Stimulated activated CD8-positive, alpha-beta memory T cell treated with anti-CD3 and anti-CD28 coated beads, Interleukin-4, amount 100 ng/mL, for 4 hours (primary cell): Measurements from ENCODE around the gene DUS4L.

ENCODE experiments used
- DNase-seq, 2 donors: peaks; one replicate each; pipeline ENCODE4 v3.0.0-alpha.2; 2020; ENCODE audit warnings: low read depth in 2 of 2, low spot score in 1 of 2

The DUS4L gene

GRCh38 chr7:107613439-107613838 lies 49.7 kb downstream of the DUS4L start:
- no peak for DNase-seq

GRCh38 chr7:107613948-107614347 lies 50.2 kb downstream of the DUS4L start:
- DNase-seq = no peak

GRCh38 chr7:107614425-107614824 lies 50.7 kb downstream of the DUS4L start:
- DNase-seq = no peak

GRCh38 chr7:107615910-107616680 lies 52.3 kb downstream of the DUS4L start:
- no peak for DNase-seq

- no peak for DNase-seq
These were observed 58.7 kb downstream of the DUS4L start for GRCh38 chr7:107622429-107622828.

- DNase-seq = no peak
These were observed 59.1 kb downstream of the DUS4L start for GRCh38 chr7:107622894-107623293.

GRCh38 chr7:107627002-107627401 lies 63.2 kb downstream of the DUS4L start:
- DNase-seq = no peak
